Parathyroid adenoma (tissue), 2 donors: ENCODE results near the gene ZFAND3.

Source experiments
- H2AFZ ChIP-seq: fragments of 300-600 bp; sonication (generic); one replicate; pipeline ENCODE4 v1.7.0; 2017; ENCODE audit warnings: antibody characterized with exemption, mild to moderate bottlenecking
- H3K27ac ChIP-seq: fragments of 300-600 bp; sonication (generic); one replicate; pipeline ENCODE4 v1.7.0; 2017
- H3K27me3 ChIP-seq: fragments of 300-600 bp; sonication (generic); one replicate; pipeline ENCODE4 v1.7.0; 2017; ENCODE audit warnings: low read length; ENCODE audit not compliant: control insufficient read depth, insufficient read depth
- H3K36me3 ChIP-seq: fragments of 300-600 bp; sonication (generic); one replicate; pipeline ENCODE4 v1.7.0; 2017; ENCODE audit warnings: low read length; ENCODE audit not compliant: control insufficient read depth, insufficient read depth
- H3K4me1 ChIP-seq: fragments of 300-600 bp; sonication (generic); one replicate; pipeline ENCODE4 v1.7.0; 2017; ENCODE audit warnings: control low read depth
- H3K4me2 ChIP-seq: fragments of 300-600 bp; sonication (generic); one replicate; pipeline ENCODE4 v1.7.0; 2017; ENCODE audit warnings: low read length
- H3K4me3 ChIP-seq: fragments of 300-600 bp; sonication (generic); one replicate; pipeline ENCODE4 v1.7.0; 2017; ENCODE audit warnings: low read depth, low read length
- H3K79me2 ChIP-seq: fragments of 300-600 bp; sonication (generic); one replicate; pipeline ENCODE4 v1.7.0; 2017; ENCODE audit warnings: control low read depth
- H3K9ac ChIP-seq: fragments of 300-600 bp; sonication (generic); one replicate; pipeline ENCODE4 v1.7.0; 2017; ENCODE audit warnings: mild to moderate bottlenecking
- H3K9me3 ChIP-seq: fragments of 300-600 bp; sonication (generic); one replicate; pipeline ENCODE4 v1.7.0; 2017; ENCODE audit warnings: low read length; ENCODE audit not compliant: control insufficient read depth
- TF ChIP-seq, protein P1 (sequence below): fragments of 300-600 bp; sonication (generic); IDR thresholded peaks from one replicate; pipeline ENCODE4 v1.7.0; 2017; ENCODE audit warnings: antibody characterized with exemption, mild to moderate bottlenecking
- donor health status: primary hyperparathyroidism.

The ZFAND3 gene

GRCh38 chr6:38137608-38138265 is 318.2 kb downstream of the ZFAND3 start:
- TF ChIP-seq, protein P1, sequence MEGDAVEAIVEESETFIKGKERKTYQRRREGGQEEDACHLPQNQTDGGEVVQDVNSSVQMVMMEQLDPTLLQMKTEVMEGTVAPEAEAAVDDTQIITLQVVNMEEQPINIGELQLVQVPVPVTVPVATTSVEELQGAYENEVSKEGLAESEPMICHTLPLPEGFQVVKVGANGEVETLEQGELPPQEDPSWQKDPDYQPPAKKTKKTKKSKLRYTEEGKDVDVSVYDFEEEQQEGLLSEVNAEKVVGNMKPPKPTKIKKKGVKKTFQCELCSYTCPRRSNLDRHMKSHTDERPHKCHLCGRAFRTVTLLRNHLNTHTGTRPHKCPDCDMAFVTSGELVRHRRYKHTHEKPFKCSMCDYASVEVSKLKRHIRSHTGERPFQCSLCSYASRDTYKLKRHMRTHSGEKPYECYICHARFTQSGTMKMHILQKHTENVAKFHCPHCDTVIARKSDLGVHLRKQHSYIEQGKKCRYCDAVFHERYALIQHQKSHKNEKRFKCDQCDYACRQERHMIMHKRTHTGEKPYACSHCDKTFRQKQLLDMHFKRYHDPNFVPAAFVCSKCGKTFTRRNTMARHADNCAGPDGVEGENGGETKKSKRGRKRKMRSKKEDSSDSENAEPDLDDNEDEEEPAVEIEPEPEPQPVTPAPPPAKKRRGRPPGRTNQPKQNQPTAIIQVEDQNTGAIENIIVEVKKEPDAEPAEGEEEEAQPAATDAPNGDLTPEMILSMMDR = no peak
- no peaks in the 10 kb centered on the region for H3K9me3 ChIP-seq
- H3K27ac ChIP-seq = no peak overlapping the region
- H2AFZ ChIP-seq = no peak overlapping the region
- no peak overlapping the region for H3K4me3 ChIP-seq
- H3K9ac ChIP-seq = no peak overlapping the region
- no peak overlapping the region for H3K4me2 ChIP-seq
- H3K27me3 ChIP-seq = no peaks in the 10 kb centered on the region
- H3K79me2 ChIP-seq = peaks cover 39% of the 10 kb centered on the region
- peaks cover 16% of the 10 kb centered on the region for H3K4me1 ChIP-seq
- no peaks in the 10 kb centered on the region for H3K36me3 ChIP-seq

DNA sequence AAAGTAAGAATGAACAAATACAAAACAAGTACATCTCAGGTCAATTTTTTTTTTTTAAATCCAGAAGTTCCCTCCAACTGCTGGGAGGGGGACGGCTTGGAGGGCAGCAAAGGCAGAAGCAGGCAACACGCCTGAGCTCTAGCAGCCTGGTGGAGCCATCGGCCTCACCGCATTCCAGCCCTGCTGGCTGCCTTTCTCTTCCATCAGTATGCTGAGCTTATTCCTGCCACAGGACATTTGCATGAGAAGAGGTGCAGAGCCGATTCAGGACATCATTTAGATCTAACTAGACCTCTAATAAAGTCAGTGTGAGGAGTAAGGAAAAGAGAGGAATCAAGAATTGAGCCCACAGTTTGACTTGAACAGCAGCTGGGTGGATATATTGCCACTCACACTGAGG is 318.8 kb downstream of the ZFAND3 start:
- H3K4me1 ChIP-seq = peaks cover 16% of the 10 kb centered on the region
- no peak overlapping the region for H3K27ac ChIP-seq
- H3K36me3 ChIP-seq = no peaks in the 10 kb centered on the region
- H3K4me2 ChIP-seq = no peak overlapping the region
- H3K27me3 ChIP-seq = no peaks in the 10 kb centered on the region
- H3K4me3 ChIP-seq = no peak overlapping the region
- no peak overlapping the region for H2AFZ ChIP-seq
- TF ChIP-seq, protein P1 = no peak
- H3K9ac ChIP-seq = no peak overlapping the region
- no peaks in the 10 kb centered on the region for H3K9me3 ChIP-seq
- peaks cover 39% of the 10 kb centered on the region for H3K79me2 ChIP-seq

GRCh38 chr6:38141085-38141484 is 321.6 kb downstream of the ZFAND3 start:
- H3K4me2 ChIP-seq = no peak overlapping the region
- no peak overlapping the region for H3K4me3 ChIP-seq
- no peaks in the 10 kb centered on the region for H3K36me3 ChIP-seq
- peaks cover 3% of the 10 kb centered on the region for H3K4me1 ChIP-seq
- no peaks in the 10 kb centered on the region for H3K9me3 ChIP-seq
- no peak overlapping the region for H3K9ac ChIP-seq
- TF ChIP-seq, protein P1 = no peak
- H3K27me3 ChIP-seq = no peaks in the 10 kb centered on the region
- H2AFZ ChIP-seq = no peak overlapping the region
- H3K79me2 ChIP-seq = peaks cover 29% of the 10 kb centered on the region
- no peak overlapping the region for H3K27ac ChIP-seq

DNA sequence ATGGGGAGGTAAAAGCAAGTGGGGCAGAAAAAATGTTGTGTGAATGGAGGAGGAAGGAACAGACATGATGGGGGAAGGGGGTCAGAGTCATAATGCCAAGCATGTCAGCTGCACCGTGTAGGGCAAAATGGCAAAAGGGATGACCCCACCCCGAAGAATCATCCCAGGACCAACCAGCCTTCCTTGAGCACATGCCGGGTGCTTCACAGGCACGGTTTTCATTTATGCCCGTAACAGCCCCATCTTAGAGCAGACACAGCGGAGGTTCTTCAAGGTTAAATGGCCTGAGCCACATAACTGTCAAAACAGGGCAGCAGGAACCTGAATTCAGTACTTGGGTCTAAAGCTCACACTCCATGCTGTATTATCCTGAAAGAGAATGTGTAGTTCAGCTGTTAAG is 322.2 kb downstream of the ZFAND3 start:
- Histone ChIP-seq H3K9ac (no peak overlapping the region), H3K36me3 (no peaks in the 10 kb centered on the region), H3K27me3 (no peaks in the 10 kb centered on the region), H3K79me2 (peaks cover 27% of the 10 kb centered on the region), H3K4me2 (no peak overlapping the region), H3K4me3 (no peak overlapping the region), H3K9me3 (no peaks in the 10 kb centered on the region), H3K4me1 (peaks cover 3% of the 10 kb centered on the region), H2AFZ (no peak overlapping the region), H3K27ac (no peak overlapping the region)
- TF ChIP-seq, protein P1 = no peak
